Activated T-cell treated with anti-CD3 and anti-CD28 coated beads, Interleukin-2, amount 50 U/mL, for 48 hours (primary cell): ENCODE measurements around the gene SEZ6L2.
"Not testable (repeated sequence)": the region's sequence is repeated elsewhere in the genome, so short reads cannot be mapped to it uniquely, and the experiment has no call there.

Experiments used
- DNase-seq, 2 experiments: peaks; one replicate each; pipeline ENCODE4 v3.0.0-alpha.2; 2020

The SEZ6L2 gene

GRCh38 chr16:29909851-29910250 is 10.5 kb upstream of the SEZ6L2 start:
- not testable (repeated sequence) for DNase-seq

GRCh38 chr16:29909391-29909790 is 10.0 kb upstream of the SEZ6L2 start:
- no peak for DNase-seq

DNA sequence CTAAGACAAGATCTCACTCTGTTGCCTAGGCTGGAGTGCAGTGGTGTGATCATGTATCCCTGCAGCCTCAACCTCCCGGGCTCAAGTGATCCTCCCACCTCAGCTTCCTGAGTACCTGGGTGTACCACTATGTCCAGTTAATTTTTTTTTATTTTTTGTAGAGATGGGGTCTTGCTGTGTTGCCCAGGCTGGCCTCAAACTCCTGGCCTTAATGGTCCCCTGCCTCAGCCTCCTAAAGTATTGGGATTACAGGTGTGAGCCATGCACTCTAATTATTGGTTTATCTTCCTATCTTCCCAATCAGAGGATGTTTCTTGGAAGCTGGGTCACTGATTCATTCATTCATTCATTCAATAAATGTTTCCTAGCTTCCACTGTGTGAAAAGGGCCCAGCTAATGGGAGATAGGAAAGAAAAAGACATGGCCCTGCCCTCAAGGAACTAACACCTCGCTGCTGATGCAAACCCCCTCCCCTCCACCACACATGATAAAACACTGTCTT is 9.4 kb upstream of the SEZ6L2 start:
- DNase-seq = no peak

DNA sequence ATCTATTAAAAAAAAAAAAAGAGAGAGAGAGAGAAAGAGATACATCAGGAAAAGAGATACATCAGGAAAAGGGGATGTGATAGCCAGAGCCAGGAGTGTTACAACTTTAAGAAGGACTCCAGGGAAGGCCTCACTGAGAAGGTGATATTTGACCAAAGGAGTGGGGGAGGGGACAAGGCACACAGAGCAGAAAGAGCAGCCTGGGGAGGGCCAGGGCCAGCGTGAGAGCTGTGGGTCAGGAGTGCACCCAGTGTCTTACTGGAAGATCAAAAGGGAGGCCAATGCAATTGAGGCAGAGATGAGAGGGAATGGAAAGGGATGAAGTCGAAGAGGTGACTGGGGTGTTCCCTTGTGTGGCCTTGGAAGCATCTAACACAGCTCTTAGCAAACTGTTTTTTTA is 8.6 kb upstream of the SEZ6L2 start:
- DNase-seq = no peak

- DNase-seq = no peak
Measured at GRCh38 chr16:29906520-29907244, 7.3 kb upstream of the SEZ6L2 start.

DNA sequence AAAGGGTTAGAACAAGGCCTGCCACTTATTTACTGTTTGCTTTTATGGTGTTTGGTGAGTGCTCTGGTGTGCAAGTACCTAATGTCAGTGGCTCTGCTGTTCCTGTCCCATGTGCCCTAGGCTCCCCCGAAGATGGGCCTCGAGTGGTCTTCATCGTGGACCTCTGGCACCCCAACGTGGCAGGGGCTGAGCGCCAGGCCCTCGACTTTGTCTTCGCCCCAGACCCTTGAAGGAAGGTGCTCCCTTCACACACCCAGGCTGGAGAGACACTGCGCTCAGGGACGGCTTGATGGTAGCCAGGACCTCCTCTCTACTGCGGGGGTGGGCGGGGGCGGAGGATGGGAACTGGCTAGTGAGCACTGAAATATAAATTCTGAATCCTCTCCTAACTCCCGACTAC is 6.3 kb upstream of the SEZ6L2 start:
- no peak for DNase-seq

DNA sequence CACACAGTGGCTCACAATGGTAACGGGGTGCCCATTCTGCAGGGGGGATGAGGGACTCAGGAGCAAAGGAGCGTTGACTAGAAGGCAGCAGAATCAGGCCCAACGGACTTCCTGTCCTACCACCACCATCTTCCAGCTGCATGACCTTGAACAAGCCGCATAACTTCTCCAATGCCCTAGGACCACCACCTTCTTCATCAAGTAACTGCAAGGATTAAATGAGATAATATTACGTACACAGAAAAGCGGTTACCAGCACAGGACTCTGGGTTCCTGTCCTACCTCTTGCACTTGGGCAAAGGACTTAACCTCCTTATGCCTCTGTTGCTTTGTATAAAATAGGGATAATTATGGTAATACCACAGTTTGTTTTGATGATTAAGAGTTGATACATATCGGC is 5.6 kb upstream of the SEZ6L2 start:
- no peak for DNase-seq

DNA sequence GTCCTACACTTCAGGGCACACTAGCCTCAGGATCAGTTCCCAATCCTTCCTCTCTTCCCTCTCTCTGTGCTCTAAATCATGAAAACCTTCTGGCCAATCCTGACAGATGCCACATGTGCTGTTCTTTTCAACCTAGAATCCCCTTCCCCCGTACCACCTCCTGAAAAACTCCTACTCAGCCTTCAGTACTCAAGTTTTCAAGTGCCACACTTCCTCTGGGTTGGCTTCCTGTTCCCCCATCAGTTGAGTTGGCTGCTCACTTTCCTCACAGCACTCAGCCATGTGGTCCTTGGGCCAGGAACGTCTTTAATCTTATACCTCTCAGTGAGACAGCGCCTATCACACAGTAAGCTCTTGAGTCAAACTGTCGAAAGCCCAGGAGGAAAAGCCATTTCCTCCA is 4.2 kb upstream of the SEZ6L2 start:
- no peak for DNase-seq

- no peak for DNase-seq
Measured at GRCh38 chr16:29901607-29901945, 2.2 kb upstream of the SEZ6L2 start.

DNA sequence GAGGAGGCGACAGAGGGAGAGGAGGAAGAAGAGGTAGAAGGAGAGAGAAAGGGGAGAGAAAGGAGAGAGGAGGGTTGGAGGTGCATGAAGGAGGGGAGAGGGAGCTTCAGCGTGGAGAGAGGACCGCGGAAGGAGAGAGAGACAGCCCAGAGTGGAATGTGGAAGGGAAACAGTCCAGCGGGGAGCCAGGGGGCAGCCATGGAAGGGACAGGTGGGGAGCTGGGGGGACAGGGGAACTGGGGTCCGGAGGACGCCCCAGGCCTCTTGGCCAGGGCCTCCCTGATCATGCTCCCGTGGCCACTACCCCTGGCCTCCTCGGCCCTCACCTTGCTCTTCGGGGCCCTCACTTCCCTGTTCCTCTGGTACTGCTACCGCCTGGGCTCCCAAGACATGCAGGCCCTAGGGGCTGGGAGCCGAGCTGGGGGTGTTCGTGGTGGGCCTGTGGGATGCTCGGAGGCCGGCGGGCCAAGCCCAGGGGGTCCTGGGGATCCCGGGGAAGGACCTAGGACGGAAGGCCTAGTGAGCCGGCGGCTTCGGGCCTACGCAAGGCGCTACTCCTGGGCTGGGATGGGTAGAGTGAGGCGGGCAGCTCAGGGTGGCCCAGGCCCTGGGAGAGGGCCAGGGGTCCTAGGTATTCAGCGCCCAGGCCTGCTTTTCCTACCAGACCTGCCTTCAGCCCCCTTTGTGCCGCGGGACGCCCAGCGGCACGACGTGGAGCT is 1.7 kb upstream of the SEZ6L2 start:
- DNase-seq = no peak

DNA sequence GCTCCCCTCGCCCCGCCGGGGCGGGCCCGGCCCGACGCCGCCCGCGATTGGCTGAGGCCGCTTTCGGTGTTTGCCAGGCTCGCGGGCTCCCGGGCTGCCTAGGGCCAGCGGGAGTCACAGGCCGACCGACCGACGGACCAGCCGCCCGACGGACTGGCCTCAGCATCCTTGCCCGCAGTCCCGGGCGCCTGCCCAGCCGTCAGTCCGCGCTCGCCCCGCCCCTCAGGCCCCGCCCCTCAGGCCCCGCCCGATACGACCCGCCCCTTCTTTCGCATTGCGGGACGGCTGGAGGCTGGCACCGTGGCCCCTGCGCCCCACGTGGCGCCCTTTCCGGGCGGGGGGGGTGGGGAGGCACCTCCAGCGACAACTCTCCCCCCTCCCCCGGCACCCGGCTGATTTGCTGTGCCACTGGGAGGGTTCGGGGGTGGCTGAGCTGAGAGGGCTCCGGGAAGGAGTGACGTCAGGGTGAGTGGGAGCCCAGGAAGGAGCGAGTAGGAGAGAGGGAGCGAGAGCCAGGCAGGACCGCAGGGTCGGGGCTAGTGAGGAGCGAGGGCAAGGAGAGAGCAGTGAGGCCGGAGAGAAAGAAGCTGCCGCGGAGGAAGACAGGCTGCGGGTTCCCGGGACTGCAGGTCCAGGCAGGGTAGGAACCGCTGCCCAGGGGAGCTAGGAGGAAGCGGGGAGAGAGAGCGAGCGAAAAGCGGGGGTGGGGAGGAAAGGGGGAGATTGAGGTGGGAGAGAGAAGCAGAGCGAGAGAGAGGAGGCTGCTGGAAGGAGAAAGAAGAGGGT is 945 bp upstream of the SEZ6L2 start, which contains the start of gene ASPHD1:
Gene ASPHD1, plus strand, starts transcription at position 387 of the 786 bp plus-strand sequence. CDS start 484 bp downstream, outside the sequence.
- DNase-seq = peak; percentile 87 to 88

- no peak for DNase-seq
Measured at GRCh38 chr16:29898804-29899515, 390 bp downstream of the SEZ6L2 start.

DNA sequence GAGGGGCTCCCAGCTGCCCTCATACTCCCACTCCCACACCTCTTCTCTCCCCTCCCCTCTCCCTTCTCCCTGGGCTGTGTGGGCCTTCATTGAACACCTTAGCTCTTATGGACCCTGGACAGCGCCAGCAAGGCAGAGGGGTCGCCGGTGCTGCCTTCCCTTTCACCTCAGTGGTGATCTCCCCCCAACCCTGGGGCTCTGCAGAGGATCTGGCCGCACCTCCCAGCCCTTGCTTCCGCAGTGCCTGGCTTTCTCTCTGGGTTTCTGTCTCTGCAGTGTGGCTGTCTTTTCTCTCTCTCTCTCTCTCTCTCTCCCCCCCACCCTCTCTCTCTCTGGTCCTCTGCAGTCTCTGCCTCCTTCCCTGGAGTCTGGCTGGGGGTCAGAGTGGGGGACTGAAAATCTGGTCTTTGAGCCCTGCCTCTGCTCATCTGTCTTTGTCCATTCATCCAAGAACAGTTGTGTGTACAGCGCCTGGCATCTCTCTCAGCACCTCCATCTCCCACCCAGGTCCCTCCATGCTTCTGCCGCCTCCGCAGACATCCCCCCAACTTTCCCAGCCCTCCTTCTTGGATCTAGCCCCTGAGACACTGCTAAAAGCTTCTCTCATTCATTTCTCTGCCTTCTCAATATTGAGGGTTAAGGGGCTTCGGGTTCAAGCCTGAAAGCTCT is 1.1 kb downstream of the SEZ6L2 start:
- DNase-seq = no peak

DNA sequence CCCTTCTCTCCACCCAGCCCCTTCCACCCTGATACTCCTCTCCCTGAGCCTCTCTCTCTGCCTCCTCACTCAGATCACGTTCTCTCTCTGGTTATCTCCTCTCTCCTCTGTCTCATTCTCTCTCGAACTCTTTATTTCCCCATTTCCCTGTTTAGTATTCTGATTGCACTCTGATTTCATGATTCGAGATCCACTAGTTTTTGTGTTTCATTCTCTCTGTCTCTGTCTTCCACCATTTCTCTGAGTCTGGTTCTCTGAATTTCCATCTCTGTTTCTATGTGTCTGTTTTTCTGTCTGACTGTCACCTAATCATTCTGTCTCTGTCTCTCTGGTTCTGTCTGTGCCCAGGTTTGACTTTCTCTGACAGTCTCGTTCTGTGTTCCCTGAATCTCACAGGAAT is 2.0 kb downstream of the SEZ6L2 start:
- no peak for DNase-seq

DNA sequence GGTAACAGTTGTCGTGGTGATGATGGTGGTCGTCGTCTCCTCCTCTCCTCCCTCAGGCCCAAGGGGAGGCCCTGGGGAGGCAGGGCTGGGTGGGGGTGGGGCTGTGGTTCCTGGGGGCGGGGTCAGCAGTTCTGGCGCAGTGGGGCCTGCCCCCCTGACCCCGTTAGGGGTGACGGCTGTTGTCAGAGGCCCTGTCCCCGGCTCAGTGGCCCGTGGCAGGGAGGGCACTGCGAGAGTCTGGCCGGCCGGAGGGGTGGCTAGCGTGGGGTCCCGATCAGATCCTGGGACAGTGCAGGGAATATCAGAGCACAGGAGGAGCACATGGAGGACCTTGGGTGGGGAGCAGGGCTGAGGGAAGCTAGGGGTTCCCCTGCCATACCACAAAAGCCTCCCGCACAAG is 2.5 kb downstream of the SEZ6L2 start:
- DNase-seq = no peak

DNA sequence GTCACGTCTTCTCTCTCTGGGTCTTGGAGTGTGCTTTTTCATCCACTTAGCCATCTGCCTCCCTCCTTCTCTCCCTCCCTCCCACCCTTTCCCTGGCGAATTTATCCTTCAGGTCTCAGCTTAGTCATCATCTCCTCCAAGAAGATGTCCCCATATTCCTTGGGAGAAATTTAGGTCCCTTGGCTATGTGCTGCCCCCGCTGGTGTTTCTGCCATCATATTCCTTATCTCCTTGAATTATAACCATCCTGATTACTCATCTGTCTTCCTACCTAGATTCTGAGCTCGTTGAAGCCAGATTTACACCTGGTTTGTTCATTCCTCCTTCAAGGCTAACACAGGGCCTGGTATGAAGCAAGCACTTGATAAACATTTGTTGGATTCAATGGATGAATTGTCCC is 5.0 kb downstream of the SEZ6L2 start:
- DNase-seq = no peak

GRCh38 chr16:29893553-29893952 is 5.8 kb downstream of the SEZ6L2 start:
- DNase-seq = no peak

DNA sequence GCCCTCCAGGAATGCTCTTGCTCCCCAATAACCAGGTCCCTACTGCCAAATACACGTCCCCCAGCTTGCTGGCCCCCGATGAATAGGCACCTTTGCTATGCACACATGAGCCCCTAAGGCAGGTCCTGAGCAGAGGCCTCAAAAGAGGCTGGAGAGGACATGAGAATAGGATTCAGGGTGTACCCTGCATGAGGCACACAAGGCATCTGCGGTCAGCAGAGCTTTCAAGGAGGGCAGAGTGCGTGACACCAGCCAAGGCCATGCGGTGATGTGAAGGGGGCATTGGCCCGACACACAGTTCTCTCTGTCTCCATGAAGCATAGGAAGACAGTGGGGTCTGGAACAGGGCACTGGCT is 6.9 kb downstream of the SEZ6L2 start:
- no peak for DNase-seq

DNA sequence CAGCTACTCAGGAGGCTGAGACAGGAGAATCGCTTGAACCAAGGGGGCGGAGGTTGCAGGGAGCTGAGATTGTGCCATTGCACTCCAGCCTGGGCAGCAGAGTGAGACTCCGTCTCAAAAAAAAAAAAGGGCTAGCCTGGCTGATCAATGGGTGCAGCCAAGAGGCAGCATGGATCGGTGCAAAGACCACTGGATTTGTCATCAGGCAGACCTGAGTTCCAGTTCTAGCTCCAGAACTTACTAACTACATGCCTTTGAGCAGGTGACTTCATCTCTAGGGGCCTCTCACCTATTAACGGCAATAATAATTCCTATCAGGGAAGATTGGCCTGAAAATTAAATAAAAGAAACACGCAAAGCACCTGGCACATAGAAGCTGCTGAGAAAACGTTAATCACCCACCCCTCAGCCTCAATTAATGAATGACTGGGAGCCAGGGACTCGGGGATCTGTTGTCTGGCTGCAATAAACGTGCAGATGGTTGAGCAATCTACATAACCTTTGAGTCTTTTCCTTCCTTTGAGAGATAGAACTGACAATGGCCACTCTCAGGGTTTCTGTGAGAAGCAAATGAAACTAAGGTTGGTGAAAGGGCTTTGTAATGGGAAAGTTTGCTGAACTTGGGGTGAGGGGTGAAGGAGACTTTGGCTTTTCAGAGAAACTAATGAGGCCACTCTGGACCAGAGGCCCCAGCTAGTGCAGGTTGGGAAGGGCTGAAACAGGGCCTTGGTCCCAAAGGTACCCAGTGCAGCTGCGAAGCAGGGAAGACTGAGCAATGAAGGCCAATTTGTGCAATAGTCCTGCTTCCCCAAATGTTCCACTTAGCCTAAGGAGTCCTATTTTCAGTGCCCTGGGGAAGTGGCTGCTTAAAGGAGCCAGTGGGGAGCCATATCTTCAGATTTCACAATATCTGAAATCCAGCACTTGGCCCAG is 7.6 kb downstream of the SEZ6L2 start:
- no peak for DNase-seq

DNA sequence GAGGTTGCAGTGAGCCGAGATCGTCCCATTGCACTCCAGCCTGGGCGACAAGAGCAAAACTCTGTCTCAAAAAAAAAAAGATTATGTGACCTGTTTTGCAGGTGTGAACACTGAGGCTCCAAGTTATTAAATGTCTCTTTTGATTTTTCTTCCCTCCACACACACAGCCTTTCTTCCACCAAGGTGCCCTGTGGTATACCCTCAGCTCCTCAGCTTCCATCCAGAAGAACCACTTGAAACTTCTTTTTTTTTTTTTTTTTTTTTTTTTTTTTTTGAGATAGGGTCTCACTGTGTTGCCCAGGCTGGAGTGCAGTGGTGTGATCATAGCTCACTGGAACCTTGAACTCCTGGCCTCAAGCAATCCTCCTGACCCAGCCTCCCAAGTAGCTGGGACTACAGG is 10.0 kb downstream of the SEZ6L2 start:
- DNase-seq = not testable (repeated sequence)

DNA sequence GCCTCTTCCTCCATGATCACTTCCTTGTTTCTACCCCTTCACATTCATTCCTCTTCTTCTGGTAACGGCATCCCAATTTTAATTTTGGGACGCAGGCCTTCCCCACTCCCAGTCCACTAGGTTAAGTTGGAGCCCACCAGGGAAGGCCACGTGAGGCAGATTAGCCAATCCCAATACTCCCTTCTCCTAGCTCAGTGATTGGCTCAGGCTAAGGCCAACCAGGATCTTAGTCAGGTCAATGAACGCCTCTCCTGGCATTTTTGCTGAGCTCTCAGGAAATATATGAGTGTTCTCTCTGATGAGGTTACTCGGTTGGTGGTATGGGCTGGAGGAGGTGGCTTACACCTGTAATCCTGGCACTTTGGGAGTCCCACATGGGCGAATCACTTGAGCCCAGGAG is 15.4 kb downstream of the SEZ6L2 start:
- no peak for DNase-seq
